DMS153 treated with DMSO at 0.1 percent for 48 hours (cell line): Measurements from ENCODE around the gene EGFR.
"Not testable (repeated sequence)": the region's sequence is repeated elsewhere in the genome, so short reads cannot be mapped to it uniquely, and the experiment has no call there.

Experiments used
- DNase-seq: peaks from one replicate; lab custom pipeline; 2025; ENCODE audit not compliant: unreplicated experiment; lab: John Stamatoyannopoulos, UW

The EGFR gene

GRCh38 chr7:55034776-55035175 is 16.0 kb downstream of the EGFR start:
- no peak for DNase-seq

GRCh38 chr7:55035410-55035809 is 16.6 kb downstream of the EGFR start:
- not testable (repeated sequence) for DNase-seq

GRCh38 chr7:55036950-55037736 is 18.3 kb downstream of the EGFR start:
- DNase-seq, result no peak

GRCh38 chr7:55043691-55044370 is 25.0 kb downstream of the EGFR start:
- no peak for DNase-seq

- DNase-seq, result no peak
These were observed 25.5 kb downstream of the EGFR start for GRCh38 chr7:55044371-55044717.

GRCh38 chr7:55044791-55045190 is 26.0 kb downstream of the EGFR start:
- no peak for DNase-seq

GRCh38 chr7:55046582-55047342 is 27.9 kb downstream of the EGFR start:
- no peak for DNase-seq

GRCh38 chr7:55048221-55048859 is 29.5 kb downstream of the EGFR start:
- DNase-seq, result no peak

- no peak for DNase-seq
These were observed 31.5 kb downstream of the EGFR start for GRCh38 chr7:55050281-55050680.

- no peak for DNase-seq
These were observed 33.3 kb downstream of the EGFR start for GRCh38 chr7:55052081-55052480.

- DNase-seq, result no peak
These were observed 34.1 kb downstream of the EGFR start for GRCh38 chr7:55052741-55053427.

- DNase-seq, result no peak
These were observed 35.1 kb downstream of the EGFR start for GRCh38 chr7:55053651-55054571.

- no peak for DNase-seq
These were observed 35.9 kb downstream of the EGFR start for GRCh38 chr7:55054758-55055157.

- DNase-seq, result no peak
These were observed 36.7 kb downstream of the EGFR start for GRCh38 chr7:55055479-55055878.

- no peak for DNase-seq
These were observed 37.3 kb downstream of the EGFR start for GRCh38 chr7:55056068-55056467.

GRCh38 chr7:55056577-55057480 is 38.0 kb downstream of the EGFR start:
- DNase-seq, result no peak

GRCh38 chr7:55058314-55058713 is 39.5 kb downstream of the EGFR start:
- no peak for DNase-seq

GRCh38 chr7:55059021-55059420 is 40.2 kb downstream of the EGFR start:
- DNase-seq, result no peak

GRCh38 chr7:55060085-55060484 is 41.3 kb downstream of the EGFR start:
- no peak for DNase-seq
